HepG2 (cell line): Measurements from ENCODE around the gene CCDC57. TPM values are rescaled to one million over a fixed set of nuclear protein-coding genes. Genes with fewer than 3 reads are reported as not detected.

Experiments
- ATF3 ChIP-seq: sonication (generic); formaldehyde crosslinking; IDR thresholded peaks from 2 replicates; pipeline ENCODE4 v1.4.0; 2020; ENCODE audit warnings: missing genetic modification reagents
- DDIT3 ChIP-seq: sonication (generic); formaldehyde crosslinking; IDR thresholded peaks from 2 replicates; pipeline ENCODE4 v1.4.0; 2020; ENCODE audit warnings: mild to moderate bottlenecking, missing genetic modification reagents
- FOXO4 ChIP-seq: sonication (generic); formaldehyde crosslinking; conservative IDR thresholded peaks from 2 replicates; pipeline ENCODE4 v1.8.1; 2023; ENCODE audit warnings: missing genetic modification reagents
- JUND ChIP-seq: sonication (generic); formaldehyde crosslinking; IDR thresholded peaks from 2 replicates; pipeline ENCODE4 v1.8.0; 2022; ENCODE audit warnings: mild to moderate bottlenecking, missing genetic modification reagents
- MTF2 ChIP-seq: sonication (generic); formaldehyde crosslinking; IDR thresholded peaks from 2 replicates; pipeline ENCODE4 v1.5.0; 2020; ENCODE audit warnings: missing genetic modification reagents, borderline replicate concordance
- NR0B2 ChIP-seq: sonication (generic); formaldehyde crosslinking; IDR thresholded peaks from 2 replicates; pipeline ENCODE4 v1.4.0; 2020; ENCODE audit warnings: mild to moderate bottlenecking, missing genetic modification reagents
- POLR2A ChIP-seq, 2 experiments: IDR thresholded peaks; 2 replicates each; pipeline ENCODE4 v1.6.1; 2011; ENCODE audit warnings: low read depth in 2 of 2, low read length in 2 of 2, mild to moderate bottlenecking in 1 of 2, moderate library complexity in 1 of 2; ENCODE audit not compliant: insufficient read depth in 1 of 2
- PPARG ChIP-seq: conservative IDR thresholded peaks from 2 replicates; pipeline ENCODE4 v1.6.1; 2016; ENCODE audit warnings: missing biosample characterization, missing genetic modification reagents
- RELA ChIP-seq: sonication (generic); formaldehyde crosslinking; IDR thresholded peaks from 2 replicates; pipeline ENCODE4 v1.4.0; 2020; ENCODE audit warnings: missing genetic modification reagents
- RFXANK ChIP-seq: IDR thresholded peaks from 2 replicates; pipeline ENCODE4 v1.6.1; 2016
- SKI ChIP-seq: fragments of 450-650 bp; IDR thresholded peaks from one replicate; pipeline ENCODE4 v1.6.1; 2018; ENCODE audit warnings: mild to moderate bottlenecking; ENCODE audit not compliant: partially characterized antibody
- SRF ChIP-seq: IDR thresholded peaks from 2 replicates; pipeline ENCODE4 v1.6.1; 2011; ENCODE audit warnings: mild to moderate bottlenecking, low read depth, low read length, moderate library complexity
- SRSF1 ChIP-seq: fragments of 200-400 bp; formaldehyde crosslinking; optimal IDR thresholded peaks from 2 replicates; pipeline ENCODE3; 2017; ENCODE audit warnings: mild to moderate bottlenecking, low read depth, low read length, moderate library complexity
- ZNF280B ChIP-seq: sonication (generic); formaldehyde crosslinking; IDR thresholded peaks from 2 replicates; pipeline ENCODE4 v1.5.0; 2020; ENCODE audit warnings: missing genetic modification reagents, mild to moderate bottlenecking, borderline replicate concordance
- ZNF318 ChIP-seq: sonication (generic); formaldehyde crosslinking; IDR thresholded peaks from 2 replicates; pipeline ENCODE4 v1.4.0; 2020; ENCODE audit warnings: mild to moderate bottlenecking, missing genetic modification reagents
- polyA plus RNA-seq, 8 experiments: library from polyadenylated mRNA; depleted of rRNA in 3 of 8; stranded (reverse) in 7 of 8; unstranded in 1 of 8; fragments of >200 nt; fragmentation: Illumina TruSeq in 4 of 8; extraction: Trizol in 4 of 8; gene quantifications; 2 replicates each; pipeline versions ENCODE4 v1.2.1 to v1.2.3, GENCODE V29; 2011 to 2016; ENCODE audit warnings: low read depth in 4 of 8, missing spikeins in 1 of 8, mixed read lengths in 1 of 8; ENCODE audit not compliant: insufficient read depth in 1 of 8
- total RNA-seq, 5 experiments: library from RNA; depleted of rRNA; stranded (reverse); fragments of >200 nt; fragmentation: Illumina TruSeq; extraction: Trizol; gene quantifications; 2 replicates each; pipeline ENCODE4 v1.2.3, GENCODE V29; 2016; ENCODE audit warnings: low read depth in 1 of 5

CCDC57 gene
- total and polyA plus RNA-seq, 2 of the 13 experiments (the other 11 are each of a cell fraction or from before 2014, with no cell fraction given): 59.3 to 59.9 TPM

GRCh38 chr17:82094931-82095776 lies 117.5 kb downstream of the CCDC57 start (continued):
- TF ChIP-seq ATF3: no peak
- no peak for TF ChIP-seq PPARG (CRISPR knock-in tag)
- TF ChIP-seq MTF2: no peak
- no peak for TF ChIP-seq SRF
- no peak for TF ChIP-seq FOXO4 (CRISPR knock-in tag)
- no peak for TF ChIP-seq SRSF1
- TF ChIP-seq DDIT3: no peak
- TF ChIP-seq SKI: no peak
- TF ChIP-seq RELA (CRISPR knock-in tag): no peak
- TF ChIP-seq RFXANK (CRISPR knock-in tag): no peak
- TF ChIP-seq JUND: no peak
- TF ChIP-seq POLR2A (IDR thresholded peaks at IDR 0.05; ENCODE audit: insufficient read depth in 1 of 2, low read depth in 2 of 2, low read length in 2 of 2): no peak
- no peak for TF ChIP-seq ZNF280B (CRISPR knock-in tag)
- TF ChIP-seq ZNF318: no peak
- no peak for TF ChIP-seq NR0B2
